Measurements from ENCODE around the gene IL1B.

IL1B gene

GRCh38 chr2:112803691-112804521, 32.7 kb downstream of the IL1B start:
- H3K4me3 ChIP-seq (ENCODE audit: low read length), result no peak overlapping the region
- H3F3A ChIP-seq (ENCODE audit: control insufficient read depth, insufficient read depth), result no peaks in the 10 kb centered on the region
- H3K36me3 ChIP-seq (ENCODE audit: control insufficient read depth, low read length), result no peaks in the 10 kb centered on the region
- no peak overlapping the region for H3K27ac ChIP-seq (ENCODE audit: low read depth, low read length)
- no peaks in the 10 kb centered on the region for H3K79me2 ChIP-seq (ENCODE audit: control insufficient read depth, low read length)
- no peaks in the 10 kb centered on the region for H4K20me1 ChIP-seq (ENCODE audit: control insufficient read depth, insufficient read depth, low read depth, low read length)
- TF ChIP-seq CTCF (IDR thresholded peaks at IDR 0.05; ENCODE audit: low read depth, low read length, poor library complexity, severe bottlenecking), result no peak
- no peak for TF ChIP-seq EZH2phosphoT487 (IDR thresholded peaks at IDR 0.05; ENCODE audit: borderline replicate concordance, low read length)
- H3K27me3 ChIP-seq (ENCODE audit: control insufficient read depth, low read length), result no peaks in the 10 kb centered on the region
- H3K4me2 ChIP-seq (ENCODE audit: low read length), result no peak overlapping the region
- H3K4me1 ChIP-seq (ENCODE audit: control insufficient read depth, low read length), result no peaks in the 10 kb centered on the region
- no peaks in the 10 kb centered on the region for H3K9me2 ChIP-seq (replicated peaks; ENCODE audit: control insufficient read depth, low read length)
- H3K9me3 ChIP-seq (ENCODE audit: control insufficient read depth, insufficient read depth, low read length), result peaks cover 3% of the 10 kb centered on the region

- H3K4me2 ChIP-seq (ENCODE audit: low read length), result no peak overlapping the region
- no peaks in the 10 kb centered on the region for H3K4me1 ChIP-seq (ENCODE audit: control insufficient read depth, low read length)
- no peaks in the 10 kb centered on the region for H3K27me3 ChIP-seq (ENCODE audit: control insufficient read depth, low read length)
- H3F3A ChIP-seq (ENCODE audit: control insufficient read depth, insufficient read depth), result no peaks in the 10 kb centered on the region
- no peak overlapping the region for H3K4me3 ChIP-seq (ENCODE audit: low read length)
- H3K9me3 ChIP-seq (ENCODE audit: control insufficient read depth, insufficient read depth, low read length), result no peaks in the 10 kb centered on the region
- no peak for TF ChIP-seq CTCF (IDR thresholded peaks at IDR 0.05; ENCODE audit: low read depth, low read length, poor library complexity, severe bottlenecking)
- no peak for TF ChIP-seq EZH2phosphoT487 (IDR thresholded peaks at IDR 0.05; ENCODE audit: borderline replicate concordance, low read length)
- no peak overlapping the region for H3K27ac ChIP-seq (ENCODE audit: low read depth, low read length)
- no peaks in the 10 kb centered on the region for H3K36me3 ChIP-seq (ENCODE audit: control insufficient read depth, low read length)
- no peaks in the 10 kb centered on the region for H4K20me1 ChIP-seq (ENCODE audit: control insufficient read depth, insufficient read depth, low read depth, low read length)
- no peaks in the 10 kb centered on the region for H3K79me2 ChIP-seq (ENCODE audit: control insufficient read depth, low read length)
- H3K9me2 ChIP-seq (replicated peaks; ENCODE audit: control insufficient read depth, low read length), result no peaks in the 10 kb centered on the region
Observed at GRCh38 chr2:112800881-112801583, 35.5 kb downstream of the IL1B start.

- H3F3A ChIP-seq (ENCODE audit: control insufficient read depth, insufficient read depth), result no peaks in the 10 kb centered on the region
- TF ChIP-seq CTCF (IDR thresholded peaks at IDR 0.05; ENCODE audit: low read depth, low read length, poor library complexity, severe bottlenecking) (no peak), EZH2phosphoT487 (IDR thresholded peaks at IDR 0.05; ENCODE audit: borderline replicate concordance, low read length) (no peak)
- H4K20me1 ChIP-seq (ENCODE audit: control insufficient read depth, insufficient read depth, low read depth, low read length), result no peaks in the 10 kb centered on the region
- no peak overlapping the region for H3K4me2 ChIP-seq (ENCODE audit: low read length)
- H3K9me3 ChIP-seq (ENCODE audit: control insufficient read depth, insufficient read depth, low read length), result no peaks in the 10 kb centered on the region
- no peaks in the 10 kb centered on the region for H3K36me3 ChIP-seq (ENCODE audit: control insufficient read depth, low read length)
- no peaks in the 10 kb centered on the region for H3K9me2 ChIP-seq (replicated peaks; ENCODE audit: control insufficient read depth, low read length)
- no peaks in the 10 kb centered on the region for H3K27me3 ChIP-seq (ENCODE audit: control insufficient read depth, low read length)
- peaks cover 6% of the 10 kb centered on the region for H3K4me1 ChIP-seq (ENCODE audit: control insufficient read depth, low read length)
- H3K27ac ChIP-seq (ENCODE audit: low read depth, low read length), result no peak overlapping the region
- H3K4me3 ChIP-seq (ENCODE audit: low read length), result no peak overlapping the region
- no peaks in the 10 kb centered on the region for H3K79me2 ChIP-seq (ENCODE audit: control insufficient read depth, low read length)
Observed at GRCh38 chr2:112798979-112799975, 37.3 kb downstream of the IL1B start.

Measured in DOHH2 (cell line).